ENCODE data around the gene ALOX5. TPM values are rescaled to one million over a fixed set of nuclear protein-coding genes. Genes with fewer than 3 reads are reported as not detected.

Gene ALOX5
- total RNA-seq, 2 experiments from 2014 or later: 0.56 to 0.60 TPM

- H3K4me3 Mint-ChIP-seq: no peak overlapping the region
- intact Hi-C loops (cut with micrococcal nuclease): no loop called here
Measured at GRCh38 chr10:45433716-45434469, 59.9 kb downstream of the ALOX5 start.

DNA sequence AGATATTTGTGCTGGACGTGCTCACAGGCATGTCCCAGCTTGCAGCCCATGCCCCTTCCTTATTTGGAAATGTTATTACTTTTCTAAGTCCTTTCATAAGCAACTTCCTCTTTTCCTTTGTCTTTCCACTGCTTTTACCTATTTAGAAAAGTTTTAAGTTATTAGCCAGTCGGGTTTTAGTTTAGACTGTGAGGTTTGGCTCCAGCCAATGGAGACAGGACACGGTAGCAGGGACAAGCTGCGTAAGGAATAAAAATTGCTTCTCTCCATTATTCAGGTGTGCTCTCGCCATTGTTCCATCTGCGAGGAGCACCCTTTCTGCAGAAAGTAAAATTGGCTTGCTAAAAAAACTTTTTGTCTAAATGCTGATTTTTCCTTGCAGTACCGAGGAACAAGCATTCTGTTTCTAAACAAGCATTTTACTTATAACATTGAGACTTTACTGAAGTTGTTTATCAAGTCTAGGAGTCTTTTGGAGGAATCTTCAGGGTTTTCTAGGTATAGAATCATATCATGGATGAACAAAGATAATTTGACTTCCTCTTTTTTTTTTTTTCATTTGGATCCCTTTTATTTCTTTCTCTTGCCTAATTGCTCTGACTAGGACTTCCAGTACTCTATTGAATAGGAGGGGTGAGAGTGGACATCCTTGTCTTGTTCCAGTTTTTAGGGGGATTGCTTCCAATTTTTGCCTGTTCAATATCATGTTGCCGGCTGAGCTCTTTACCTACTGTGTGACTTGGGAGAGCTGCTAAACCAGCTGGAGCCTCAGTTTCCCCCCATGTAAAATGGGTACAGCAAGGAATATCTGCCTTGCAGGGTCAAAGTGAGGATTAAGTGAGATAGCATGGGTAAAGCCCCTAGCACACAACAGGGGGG is 63.8 kb downstream of the ALOX5 start:
- POLR2A ChIA-PET: no interaction called here
- Mint-ChIP-seq H3K27me3 (no peaks in the 10 kb centered on the region), H3K27ac (no peak overlapping the region), H3K36me3 (ENCODE audit: low read depth) (no peaks in the 10 kb centered on the region), H3K9me3 (no peaks in the 10 kb centered on the region), H3K4me1 (ENCODE audit: low read depth) (peaks cover 20% of the 10 kb centered on the region), H3K4me3 (no peak overlapping the region)
- intact Hi-C loops (cut with micrococcal nuclease): no loop called here
- DNase-seq (no peak), ATAC-seq (no peak)
- TF ChIP-seq, protein P1, sequence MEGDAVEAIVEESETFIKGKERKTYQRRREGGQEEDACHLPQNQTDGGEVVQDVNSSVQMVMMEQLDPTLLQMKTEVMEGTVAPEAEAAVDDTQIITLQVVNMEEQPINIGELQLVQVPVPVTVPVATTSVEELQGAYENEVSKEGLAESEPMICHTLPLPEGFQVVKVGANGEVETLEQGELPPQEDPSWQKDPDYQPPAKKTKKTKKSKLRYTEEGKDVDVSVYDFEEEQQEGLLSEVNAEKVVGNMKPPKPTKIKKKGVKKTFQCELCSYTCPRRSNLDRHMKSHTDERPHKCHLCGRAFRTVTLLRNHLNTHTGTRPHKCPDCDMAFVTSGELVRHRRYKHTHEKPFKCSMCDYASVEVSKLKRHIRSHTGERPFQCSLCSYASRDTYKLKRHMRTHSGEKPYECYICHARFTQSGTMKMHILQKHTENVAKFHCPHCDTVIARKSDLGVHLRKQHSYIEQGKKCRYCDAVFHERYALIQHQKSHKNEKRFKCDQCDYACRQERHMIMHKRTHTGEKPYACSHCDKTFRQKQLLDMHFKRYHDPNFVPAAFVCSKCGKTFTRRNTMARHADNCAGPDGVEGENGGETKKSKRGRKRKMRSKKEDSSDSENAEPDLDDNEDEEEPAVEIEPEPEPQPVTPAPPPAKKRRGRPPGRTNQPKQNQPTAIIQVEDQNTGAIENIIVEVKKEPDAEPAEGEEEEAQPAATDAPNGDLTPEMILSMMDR (IDR thresholded peaks at IDR 0.05): no peak
- CTCF ChIA-PET: no interaction called here

More at GRCh38 chr10:45433716-45434469, 59.9 kb downstream of the ALOX5 start:
- POLR2A ChIA-PET: interaction anchor here (1.2 to 1.6 kb wide), 2 partner anchors 13 to 142 kb away, joined by 3 to 6 read pairs; no protein-coding TSS in a partner anchor
- Mint-ChIP-seq H3K27me3 (peaks cover 2% of the 10 kb centered on the region), H3K9me3 (no peaks in the 10 kb centered on the region), H3K36me3 (ENCODE audit: low read depth) (no peaks in the 10 kb centered on the region), H3K27ac (peak overlapping the region; percentile 54), H3K4me1 (ENCODE audit: low read depth) (peaks cover 24% of the 10 kb centered on the region)
- ATAC-seq: peak; percentile 80
- peak; percentile 20 for DNase-seq
- TF ChIP-seq, protein P1 (IDR thresholded peaks at IDR 0.05): no peak
- CTCF ChIA-PET: interaction anchor here (1.4 kb wide), 1 partner anchor 184 kb away, joined by 3 read pairs; no protein-coding TSS in a partner anchor

- ATAC-seq: no peak
- H3K27ac Mint-ChIP-seq: no peak overlapping the region
- intact Hi-C loops (cut with micrococcal nuclease): no loop called here
- POLR2A ChIA-PET: no interaction called here
- DNase-seq: no peak
- TF ChIP-seq, protein P1 (IDR thresholded peaks at IDR 0.05): no peak
- no peaks in the 10 kb centered on the region for H3K36me3 Mint-ChIP-seq (ENCODE audit: low read depth)
- H3K9me3 Mint-ChIP-seq: no peaks in the 10 kb centered on the region
- no peak overlapping the region for H3K4me3 Mint-ChIP-seq
- peaks cover 12% of the 10 kb centered on the region for H3K4me1 Mint-ChIP-seq (ENCODE audit: low read depth)
- no peaks in the 10 kb centered on the region for H3K27me3 Mint-ChIP-seq
- CTCF ChIA-PET: no interaction called here
Measured at GRCh38 chr10:45438466-45439090, 64.6 kb downstream of the ALOX5 start.

DNA sequence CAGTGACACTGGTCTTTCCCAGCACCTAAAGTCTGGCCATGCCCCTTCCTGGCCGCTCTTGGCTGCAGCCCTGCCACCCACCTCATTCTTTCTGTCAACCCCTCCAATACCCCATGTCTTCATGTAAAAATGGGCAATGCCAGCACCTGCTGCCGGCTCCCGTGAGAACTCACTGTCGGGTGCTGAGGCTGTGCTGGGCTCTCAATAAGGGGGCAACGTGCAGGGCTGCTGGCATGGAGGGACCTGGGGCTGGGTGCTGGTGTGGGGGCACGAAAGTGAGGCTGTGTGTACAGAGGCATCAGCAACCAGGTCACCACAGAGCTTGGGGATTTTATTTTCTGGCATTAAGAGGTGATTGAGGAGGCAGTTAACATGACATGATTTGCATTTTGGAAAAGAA is 65.3 kb downstream of the ALOX5 start:
- ChIA-PET CTCF (interaction anchor here (1.5 kb wide), 1 partner anchor 189 kb away, joined by 5 read pairs; no protein-coding TSS in a partner anchor), POLR2A (no interaction called here)
- Mint-ChIP-seq H3K4me1 (ENCODE audit: low read depth) (peaks cover 4% of the 10 kb centered on the region), H3K36me3 (ENCODE audit: low read depth) (no peaks in the 10 kb centered on the region), H3K27ac (peak overlapping the region; percentile 45), H3K4me3 (no peak overlapping the region), H3K9me3 (no peaks in the 10 kb centered on the region), H3K27me3 (no peaks in the 10 kb centered on the region)
- ATAC-seq: no peak
- intact Hi-C loops (cut with micrococcal nuclease): no loop called here
- TF ChIP-seq, protein P1 (IDR thresholded peaks at IDR 0.05): no peak
- no peak for DNase-seq

Measured in activated CD8-positive, alpha-beta T cell treated with anti-CD3 and anti-CD28 coated beads for 36 hours (primary cell).